ENCODE data around the gene GPRASP2. TPM values are rescaled to one million over a fixed set of nuclear protein-coding genes. Genes with fewer than 3 reads are reported as not detected.
"Not testable (repeated sequence)": the region's sequence is repeated elsewhere in the genome, so short reads cannot be mapped to it uniquely, and the experiment has no call there.

GPRASP2 gene
- total RNA-seq (2021; ENCODE audit: unreplicated experiment), result 7.4 TPM
- 4.2 TPM for polyA plus RNA-seq (2012; ENCODE audit: insufficient read length)
- percentile 50 among the genes with signal in this experiment for Bru-seq, nascent RNA
- percentile 68 among the genes with signal in this experiment for BruChase-seq, experiment 1, labeled RNA remaining after a 2-hour chase
- percentile 82 among the genes with signal in this experiment for BruChase-seq, experiment 2, labeled RNA remaining after a 6-hour chase
- long read RNA-seq, partial matches to known transcripts, result 2 of 16 reads
- long read RNA-seq, other reads (novel, unspliced or antisense), result 10 of 16 reads

DNA sequence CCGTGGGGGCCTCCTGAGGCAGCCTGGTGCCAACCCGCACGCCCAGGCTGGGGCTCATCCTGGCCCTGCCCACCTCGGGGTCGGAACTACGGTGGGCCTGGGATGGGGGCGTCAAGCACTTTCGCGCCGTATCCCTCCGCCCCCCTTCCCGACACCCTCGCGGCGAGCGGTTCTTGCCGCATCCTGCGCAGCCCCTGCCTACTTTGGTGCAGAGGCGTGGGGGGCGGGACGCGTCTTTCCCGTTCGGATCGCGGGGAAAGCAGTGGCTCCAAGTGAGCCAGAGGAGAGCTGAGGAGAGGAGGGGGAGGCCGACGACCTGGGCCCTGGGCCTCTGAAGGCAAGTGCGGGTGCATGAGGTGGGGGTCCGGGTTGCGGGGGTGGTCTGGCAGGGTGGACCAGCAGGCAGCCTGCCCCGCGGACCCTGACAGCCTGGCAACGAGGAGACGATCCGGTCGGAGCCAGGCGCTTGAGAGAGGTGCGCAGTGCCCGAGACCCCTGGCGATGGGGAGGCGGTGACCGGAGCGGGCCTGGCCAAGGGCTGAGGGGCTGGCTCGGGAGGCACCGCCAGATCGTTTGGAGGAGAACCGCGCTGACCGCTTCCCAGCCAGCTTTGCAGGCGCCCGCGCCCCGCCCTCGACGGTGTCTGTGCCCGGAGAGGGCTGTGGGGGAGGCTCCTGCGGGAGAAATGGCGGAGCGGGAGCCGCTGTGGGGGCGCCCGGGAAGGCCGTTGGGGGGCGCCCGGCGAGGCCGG lies at the start of gene GPRASP2:
Gene GPRASP2 (plus strand): TSS at position 233 of the 751 bp plus-strand sequence. CDS start 2,422 bp downstream, outside the sequence.
- intact Hi-C loops (cut with micrococcal nuclease; ENCODE audit: unreplicated experiment) (loop anchor here (5.0 kb wide), 1 partner anchor 110 kb away; no protein-coding TSS in a partner anchor), in situ Hi-C loops (cut with HindIII; ENCODE audit: low pct_unique_long_range_greater_than_20kb, low sequenced_read_pairs) (no loop called here)
- POLR2A ChIA-PET, result no interaction called here
- Histone ChIP-seq H3K27ac (ENCODE audit: low read length) (no peak within 1 kb of the TSS; the same call in 1 of the 2 replicates), H3K27me3 (ENCODE audit: control insufficient read depth, insufficient read depth, low read length) (no peaks in the 10 kb centered on the region), H3K36me3 (ENCODE audit: control insufficient read depth, insufficient read depth, low read length) (no peaks in the 10 kb centered on the region), H3K9me3 (ENCODE audit: control insufficient read depth, insufficient read depth, low read depth, low read length) (no peaks in the 10 kb centered on the region), H3K4me1 (ENCODE audit: control insufficient read depth, insufficient read depth, low read length) (no peaks in the 10 kb centered on the region), H3K4me3 (ENCODE audit: low read depth in 2 of 2, low read length in 2 of 2) (peak within 1 kb of the TSS; percentile 63 to 85)
- no TSS peak for BruUV-seq (replicated peaks)
- TF ChIP-seq SIN3A (IDR thresholded peaks at IDR 0.05; ENCODE audit: borderline replicate concordance, insufficient read depth, low read depth, low read length) (0 out of 2 replicates have a peak, but pooled peaks have one; percentile 27), TCF7L2 (IDR thresholded peaks at IDR 0.05; ENCODE audit: low read depth, low read length) (no peak)
- CTCF ChIA-PET, result interaction anchor here (0.6 kb wide), 1 partner anchor 644 kb away, joined by 3 read pairs; no protein-coding TSS in a partner anchor
- DNase-seq (ENCODE audit: low read depth, low spot score), result no peak
- peak; percentile 92 for ATAC-seq

DNA sequence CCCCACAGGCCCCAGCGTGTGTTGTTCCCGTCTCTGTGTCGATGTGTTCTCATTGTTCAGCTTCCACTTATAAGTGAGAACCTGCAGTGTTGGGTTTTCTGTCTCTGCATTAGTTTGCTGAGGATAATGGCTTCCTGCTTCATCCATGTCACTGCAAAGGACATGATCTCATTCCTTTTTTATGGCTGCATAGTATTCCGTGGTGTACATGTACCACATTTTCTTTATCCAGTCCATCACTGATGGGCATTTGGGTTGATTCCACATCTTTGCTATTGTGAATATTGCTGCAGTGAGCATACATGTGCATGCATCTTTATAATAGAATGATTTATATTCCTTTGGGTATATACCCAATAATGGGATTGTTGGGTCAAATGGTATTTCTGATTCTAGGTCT lies 48.4 kb upstream of the GPRASP2 start:
- intact Hi-C loops (cut with micrococcal nuclease; ENCODE audit: unreplicated experiment), result loop anchor here (5.0 kb wide), 1 partner anchor 33 kb away; no protein-coding TSS in a partner anchor
- H3K4me3 ChIP-seq (ENCODE audit: low read depth in 2 of 2, low read length in 2 of 2); H3K36me3 ChIP-seq (ENCODE audit: control insufficient read depth, insufficient read depth, low read length); BruUV-seq (replicated peaks); in situ Hi-C loops (cut with HindIII; ENCODE audit: low pct_unique_long_range_greater_than_20kb, low sequenced_read_pairs); POLR2A ChIA-PET; H3K27me3 ChIP-seq (ENCODE audit: control insufficient read depth, insufficient read depth, low read length); ATAC-seq; H3K4me1 ChIP-seq (ENCODE audit: control insufficient read depth, insufficient read depth, low read length); H3K27ac ChIP-seq (ENCODE audit: low read length); H3K9me3 ChIP-seq (ENCODE audit: control insufficient read depth, insufficient read depth, low read depth, low read length); DNase-seq (ENCODE audit: low read depth, low spot score); CTCF ChIA-PET: not testable (repeated sequence)

DNA sequence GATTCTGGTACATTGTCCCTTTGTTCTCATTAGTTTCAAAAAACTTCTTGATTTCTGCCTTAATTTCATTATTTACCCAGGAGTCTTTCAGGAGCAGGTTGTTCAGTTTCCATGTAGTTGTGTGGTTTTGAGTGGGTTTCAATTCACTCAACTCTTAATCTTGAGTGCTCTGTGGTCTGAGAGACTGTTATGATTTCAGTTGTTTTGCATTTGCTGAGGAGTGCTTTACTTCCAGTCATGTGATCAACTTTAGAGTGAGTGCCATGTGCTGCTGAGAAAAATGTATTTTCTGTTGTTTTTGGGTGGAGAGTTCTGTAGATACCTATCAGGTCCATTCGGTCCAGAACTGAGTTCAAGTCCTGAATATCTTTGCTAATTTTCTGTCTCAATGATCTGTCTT lies 45.2 kb upstream of the GPRASP2 start:
- intact Hi-C loops (cut with micrococcal nuclease; ENCODE audit: unreplicated experiment); CTCF ChIA-PET; POLR2A ChIA-PET; H3K4me1 ChIP-seq (ENCODE audit: control insufficient read depth, insufficient read depth, low read length); H3K27me3 ChIP-seq (ENCODE audit: control insufficient read depth, insufficient read depth, low read length); DNase-seq (ENCODE audit: low read depth, low spot score); ATAC-seq; H3K36me3 ChIP-seq (ENCODE audit: control insufficient read depth, insufficient read depth, low read length); H3K9me3 ChIP-seq (ENCODE audit: control insufficient read depth, insufficient read depth, low read depth, low read length); in situ Hi-C loops (cut with HindIII; ENCODE audit: low pct_unique_long_range_greater_than_20kb, low sequenced_read_pairs); BruUV-seq (replicated peaks); H3K27ac ChIP-seq (ENCODE audit: low read length); H3K4me3 ChIP-seq (ENCODE audit: low read depth in 2 of 2, low read length in 2 of 2): not testable (repeated sequence)

DNA sequence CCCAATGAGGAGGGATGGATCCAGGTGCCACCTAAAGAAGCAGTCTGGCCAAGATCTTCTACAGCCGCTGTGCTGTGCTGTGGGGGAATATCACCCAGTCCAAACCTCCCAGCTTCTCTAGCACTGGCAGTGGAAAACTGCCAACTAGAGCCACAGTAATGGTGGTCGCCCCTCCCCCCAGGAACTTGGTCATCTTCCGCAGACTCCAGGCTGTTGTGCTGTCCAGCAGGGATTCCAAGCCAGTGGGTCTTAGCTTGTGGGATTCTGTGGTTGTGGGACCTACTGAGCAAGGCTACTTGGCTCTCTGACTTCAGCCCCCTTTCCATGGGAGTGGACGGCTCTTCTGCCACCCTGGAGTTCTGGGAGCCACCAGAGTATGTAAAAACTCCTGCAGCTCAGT lies 42.7 kb upstream of the GPRASP2 start:
- POLR2A ChIA-PET, result no interaction called here
- Histone ChIP-seq H3K36me3 (ENCODE audit: control insufficient read depth, insufficient read depth, low read length) (no peaks in the 10 kb centered on the region), H3K27me3 (ENCODE audit: control insufficient read depth, insufficient read depth, low read length) (no peaks in the 10 kb centered on the region), H3K4me3 (ENCODE audit: low read depth in 2 of 2, low read length in 2 of 2) (no peak overlapping the region), H3K27ac (ENCODE audit: low read length) (no peak overlapping the region), H3K9me3 (ENCODE audit: control insufficient read depth, insufficient read depth, low read depth, low read length) (no peaks in the 10 kb centered on the region), H3K4me1 (ENCODE audit: control insufficient read depth, insufficient read depth, low read length) (0 out of 2 replicates have a peak, but pooled peaks cover 5% of the 10 kb centered on the region)
- TF ChIP-seq, protein P1, sequence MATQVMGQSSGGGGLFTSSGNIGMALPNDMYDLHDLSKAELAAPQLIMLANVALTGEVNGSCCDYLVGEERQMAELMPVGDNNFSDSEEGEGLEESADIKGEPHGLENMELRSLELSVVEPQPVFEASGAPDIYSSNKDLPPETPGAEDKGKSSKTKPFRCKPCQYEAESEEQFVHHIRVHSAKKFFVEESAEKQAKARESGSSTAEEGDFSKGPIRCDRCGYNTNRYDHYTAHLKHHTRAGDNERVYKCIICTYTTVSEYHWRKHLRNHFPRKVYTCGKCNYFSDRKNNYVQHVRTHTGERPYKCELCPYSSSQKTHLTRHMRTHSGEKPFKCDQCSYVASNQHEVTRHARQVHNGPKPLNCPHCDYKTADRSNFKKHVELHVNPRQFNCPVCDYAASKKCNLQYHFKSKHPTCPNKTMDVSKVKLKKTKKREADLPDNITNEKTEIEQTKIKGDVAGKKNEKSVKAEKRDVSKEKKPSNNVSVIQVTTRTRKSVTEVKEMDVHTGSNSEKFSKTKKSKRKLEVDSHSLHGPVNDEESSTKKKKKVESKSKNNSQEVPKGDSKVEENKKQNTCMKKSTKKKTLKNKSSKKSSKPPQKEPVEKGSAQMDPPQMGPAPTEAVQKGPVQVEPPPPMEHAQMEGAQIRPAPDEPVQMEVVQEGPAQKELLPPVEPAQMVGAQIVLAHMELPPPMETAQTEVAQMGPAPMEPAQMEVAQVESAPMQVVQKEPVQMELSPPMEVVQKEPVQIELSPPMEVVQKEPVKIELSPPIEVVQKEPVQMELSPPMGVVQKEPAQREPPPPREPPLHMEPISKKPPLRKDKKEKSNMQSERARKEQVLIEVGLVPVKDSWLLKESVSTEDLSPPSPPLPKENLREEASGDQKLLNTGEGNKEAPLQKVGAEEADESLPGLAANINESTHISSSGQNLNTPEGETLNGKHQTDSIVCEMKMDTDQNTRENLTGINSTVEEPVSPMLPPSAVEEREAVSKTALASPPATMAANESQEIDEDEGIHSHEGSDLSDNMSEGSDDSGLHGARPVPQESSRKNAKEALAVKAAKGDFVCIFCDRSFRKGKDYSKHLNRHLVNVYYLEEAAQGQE (IDR thresholded peaks at IDR 0.05; ENCODE audit: insufficient read depth in 1 of 2, low read depth in 2 of 2, low read length in 1 of 2), result no peak
- no peak for TF ChIP-seq TCF7L2 (IDR thresholded peaks at IDR 0.05; ENCODE audit: low read depth, low read length)
- TF ChIP-seq, protein P2, sequence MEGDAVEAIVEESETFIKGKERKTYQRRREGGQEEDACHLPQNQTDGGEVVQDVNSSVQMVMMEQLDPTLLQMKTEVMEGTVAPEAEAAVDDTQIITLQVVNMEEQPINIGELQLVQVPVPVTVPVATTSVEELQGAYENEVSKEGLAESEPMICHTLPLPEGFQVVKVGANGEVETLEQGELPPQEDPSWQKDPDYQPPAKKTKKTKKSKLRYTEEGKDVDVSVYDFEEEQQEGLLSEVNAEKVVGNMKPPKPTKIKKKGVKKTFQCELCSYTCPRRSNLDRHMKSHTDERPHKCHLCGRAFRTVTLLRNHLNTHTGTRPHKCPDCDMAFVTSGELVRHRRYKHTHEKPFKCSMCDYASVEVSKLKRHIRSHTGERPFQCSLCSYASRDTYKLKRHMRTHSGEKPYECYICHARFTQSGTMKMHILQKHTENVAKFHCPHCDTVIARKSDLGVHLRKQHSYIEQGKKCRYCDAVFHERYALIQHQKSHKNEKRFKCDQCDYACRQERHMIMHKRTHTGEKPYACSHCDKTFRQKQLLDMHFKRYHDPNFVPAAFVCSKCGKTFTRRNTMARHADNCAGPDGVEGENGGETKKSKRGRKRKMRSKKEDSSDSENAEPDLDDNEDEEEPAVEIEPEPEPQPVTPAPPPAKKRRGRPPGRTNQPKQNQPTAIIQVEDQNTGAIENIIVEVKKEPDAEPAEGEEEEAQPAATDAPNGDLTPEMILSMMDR (IDR thresholded peaks at IDR 0.05), result no peak
- no peak for TF ChIP-seq SIN3A (IDR thresholded peaks at IDR 0.05; ENCODE audit: borderline replicate concordance, insufficient read depth, low read depth, low read length)
- TF ChIP-seq POLR2AphosphoS5 (IDR thresholded peaks at IDR 0.05; ENCODE audit: low read depth, low read length), result no peak
- in situ Hi-C loops (cut with HindIII; ENCODE audit: low pct_unique_long_range_greater_than_20kb, low sequenced_read_pairs), result no loop called here
- ATAC-seq (no peak), DNase-seq (ENCODE audit: low read depth, low spot score) (no peak)
- intact Hi-C loops (cut with micrococcal nuclease; ENCODE audit: unreplicated experiment), result no loop called here
- BruUV-seq (replicated peaks), result no TSS peak
- CTCF ChIA-PET, result no interaction called here

Data from Panc1 (cell line).